Liver (tissue), 3 donors: ENCODE data around the gene LGR6.

Source experiments
- GABPA ChIP-seq, 2 donors: IDR thresholded peaks in 1 of 2; conservative IDR thresholded peaks in 1 of 2; 2 replicates each; pipeline ENCODE4 v1.6.1; 2016; ENCODE audit warnings: antibody characterized with exemption in 2 of 2, mild to moderate bottlenecking in 1 of 2, moderate library complexity in 1 of 2
- RXRA ChIP-seq, 2 donors: IDR thresholded peaks; 2 replicates each; pipeline ENCODE4 v1.6.1; 2017 to 2018; ENCODE audit warnings: antibody characterized with exemption in 2 of 2, mild to moderate bottlenecking in 1 of 2
- SP1 ChIP-seq: IDR thresholded peaks from 2 replicates; pipeline ENCODE4 v1.6.1; 2018; ENCODE audit warnings: antibody characterized with exemption, mild to moderate bottlenecking
- YY1 ChIP-seq: IDR thresholded peaks from 2 replicates; pipeline ENCODE4 v1.6.1; 2016; ENCODE audit warnings: antibody characterized with exemption, mild to moderate bottlenecking
- ZBTB33 ChIP-seq: IDR thresholded peaks from 2 replicates; pipeline ENCODE4 v1.6.1; 2016; ENCODE audit warnings: antibody characterized with exemption
- TF ChIP-seq, protein P1 (sequence below): fragments of 150-350 bp; IDR thresholded peaks from 2 replicates; pipeline ENCODE4 v1.5.1; 2017; ENCODE audit warnings: improper control_type of control experiment, low read depth, low read length; ENCODE audit not compliant: missing input control
- TF ChIP-seq, protein P2 (sequence below): IDR thresholded peaks from 2 replicates; pipeline ENCODE4 v1.6.1; 2016; ENCODE audit warnings: antibody characterized with exemption, mild to moderate bottlenecking
- donor health status: healthy.
- donor health status: healthy.

- no peak for TF ChIP-seq SP1
- TF ChIP-seq GABPA (IDR thresholded peaks at IDR 0.05 in 1 of 2, conservative IDR thresholded peaks at IDR 0.05 in 1 of 2), result no peak
- TF ChIP-seq, protein P1, sequence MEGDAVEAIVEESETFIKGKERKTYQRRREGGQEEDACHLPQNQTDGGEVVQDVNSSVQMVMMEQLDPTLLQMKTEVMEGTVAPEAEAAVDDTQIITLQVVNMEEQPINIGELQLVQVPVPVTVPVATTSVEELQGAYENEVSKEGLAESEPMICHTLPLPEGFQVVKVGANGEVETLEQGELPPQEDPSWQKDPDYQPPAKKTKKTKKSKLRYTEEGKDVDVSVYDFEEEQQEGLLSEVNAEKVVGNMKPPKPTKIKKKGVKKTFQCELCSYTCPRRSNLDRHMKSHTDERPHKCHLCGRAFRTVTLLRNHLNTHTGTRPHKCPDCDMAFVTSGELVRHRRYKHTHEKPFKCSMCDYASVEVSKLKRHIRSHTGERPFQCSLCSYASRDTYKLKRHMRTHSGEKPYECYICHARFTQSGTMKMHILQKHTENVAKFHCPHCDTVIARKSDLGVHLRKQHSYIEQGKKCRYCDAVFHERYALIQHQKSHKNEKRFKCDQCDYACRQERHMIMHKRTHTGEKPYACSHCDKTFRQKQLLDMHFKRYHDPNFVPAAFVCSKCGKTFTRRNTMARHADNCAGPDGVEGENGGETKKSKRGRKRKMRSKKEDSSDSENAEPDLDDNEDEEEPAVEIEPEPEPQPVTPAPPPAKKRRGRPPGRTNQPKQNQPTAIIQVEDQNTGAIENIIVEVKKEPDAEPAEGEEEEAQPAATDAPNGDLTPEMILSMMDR, result no peak
- TF ChIP-seq, protein P2, sequence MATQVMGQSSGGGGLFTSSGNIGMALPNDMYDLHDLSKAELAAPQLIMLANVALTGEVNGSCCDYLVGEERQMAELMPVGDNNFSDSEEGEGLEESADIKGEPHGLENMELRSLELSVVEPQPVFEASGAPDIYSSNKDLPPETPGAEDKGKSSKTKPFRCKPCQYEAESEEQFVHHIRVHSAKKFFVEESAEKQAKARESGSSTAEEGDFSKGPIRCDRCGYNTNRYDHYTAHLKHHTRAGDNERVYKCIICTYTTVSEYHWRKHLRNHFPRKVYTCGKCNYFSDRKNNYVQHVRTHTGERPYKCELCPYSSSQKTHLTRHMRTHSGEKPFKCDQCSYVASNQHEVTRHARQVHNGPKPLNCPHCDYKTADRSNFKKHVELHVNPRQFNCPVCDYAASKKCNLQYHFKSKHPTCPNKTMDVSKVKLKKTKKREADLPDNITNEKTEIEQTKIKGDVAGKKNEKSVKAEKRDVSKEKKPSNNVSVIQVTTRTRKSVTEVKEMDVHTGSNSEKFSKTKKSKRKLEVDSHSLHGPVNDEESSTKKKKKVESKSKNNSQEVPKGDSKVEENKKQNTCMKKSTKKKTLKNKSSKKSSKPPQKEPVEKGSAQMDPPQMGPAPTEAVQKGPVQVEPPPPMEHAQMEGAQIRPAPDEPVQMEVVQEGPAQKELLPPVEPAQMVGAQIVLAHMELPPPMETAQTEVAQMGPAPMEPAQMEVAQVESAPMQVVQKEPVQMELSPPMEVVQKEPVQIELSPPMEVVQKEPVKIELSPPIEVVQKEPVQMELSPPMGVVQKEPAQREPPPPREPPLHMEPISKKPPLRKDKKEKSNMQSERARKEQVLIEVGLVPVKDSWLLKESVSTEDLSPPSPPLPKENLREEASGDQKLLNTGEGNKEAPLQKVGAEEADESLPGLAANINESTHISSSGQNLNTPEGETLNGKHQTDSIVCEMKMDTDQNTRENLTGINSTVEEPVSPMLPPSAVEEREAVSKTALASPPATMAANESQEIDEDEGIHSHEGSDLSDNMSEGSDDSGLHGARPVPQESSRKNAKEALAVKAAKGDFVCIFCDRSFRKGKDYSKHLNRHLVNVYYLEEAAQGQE, result no peak
- TF ChIP-seq RXRA (IDR thresholded peaks at IDR 0.05), result no peak
- TF ChIP-seq ZBTB33, result no peak
- TF ChIP-seq YY1, result no peak
Measured at GRCh38 chr1:202311875-202312635, 118.5 kb downstream of the LGR6 start.
